SK-N-SH (cell line): ENCODE data around the gene PHPT1. TPM values are rescaled to one million over a fixed set of nuclear protein-coding genes. Genes with fewer than 3 reads are reported as not detected.

Experiments
- CTCF ChIA-PET: fragments of 300-600, 350-600 bp; formaldehyde crosslinking; extraction: SDS; loops from one replicate; lab custom pipeline; 2021; lab: Yijun Ruan, JAX
- POLR2A ChIA-PET: fragments of 350-600 bp; sonication (Branson Sonifier 250); formaldehyde crosslinking; extraction: SDS; loops from one replicate; lab custom pipeline; 2020; ENCODE audit warnings: antibody characterized with exemption, inconsistent platforms; lab: Yijun Ruan, JAX
- DNase-seq: peaks from one replicate; pipeline ENCODE4 v3.0.0; 2012
- H2AFZ ChIP-seq: fragments of 200-600 bp; sonication (generic); 2 replicates; pipeline ENCODE4 v1.8.1; 2016; ENCODE audit warnings: antibody characterized with exemption, mild to moderate bottlenecking, low read depth
- H3F3A ChIP-seq: fragments of 200-600 bp; sonication (generic); replicated peaks from 2 replicates; pipeline ENCODE3; 2016; ENCODE audit warnings: antibody characterized with exemption, mild to moderate bottlenecking; ENCODE audit not compliant: insufficient read depth
- H3K27ac ChIP-seq, 2 experiments: fragments of 200-500 bp in 1 of 2; fragments of 200-600 bp in 1 of 2; sonication (Bioruptor generic) in 1 of 2; sonication (generic), shearing (Covaris generic) in 1 of 2; 2 replicates each; pipeline versions ENCODE4 v1.5.1 to v1.6.1; 2014 to 2016; ENCODE audit warnings: low read depth in 2 of 2, inconsistent platforms in 1 of 2, low read length in 1 of 2, mild to moderate bottlenecking in 1 of 2, mixed read lengths in 1 of 2
- H3K27me3 ChIP-seq: fragments of 200-600 bp; sonication (generic), shearing (Covaris generic); 2 replicates; pipeline ENCODE4 v1.6.1; 2016; ENCODE audit warnings: mixed run types; ENCODE audit not compliant: insufficient read depth
- H3K36me3 ChIP-seq, 2 experiments: fragments of 200-500 bp in 1 of 2; fragments of 200-600 bp in 1 of 2; sonication (Bioruptor generic) in 1 of 2; sonication (generic) in 1 of 2; replicated peaks in 1 of 2; 2 replicates each; pipeline versions ENCODE3 to v1.5.1; 2014 to 2016; ENCODE audit warnings: low read length in 1 of 2, mild to moderate bottlenecking in 1 of 2; ENCODE audit not compliant: insufficient read depth in 2 of 2, control insufficient read depth in 1 of 2
- H3K4me1 ChIP-seq, 2 experiments: fragments of 200-500 bp in 1 of 2; fragments of 200-600 bp in 1 of 2; sonication (Bioruptor generic) in 1 of 2; sonication (generic), shearing (Covaris generic) in 1 of 2; 2 replicates each; pipeline versions ENCODE4 v1.5.1 to v1.6.1; 2014 to 2016; ENCODE audit warnings: low read depth in 1 of 2, low read length in 1 of 2, mixed run types in 1 of 2; ENCODE audit not compliant: insufficient read depth in 2 of 2, control insufficient read depth in 1 of 2
- H3K4me2 ChIP-seq: fragments of 200-600 bp; sonication (generic), shearing (Covaris generic); 2 replicates; pipeline ENCODE4 v1.6.1; 2017; ENCODE audit warnings: mixed run types
- H3K4me3 ChIP-seq, 2 experiments: fragments of 200-500 bp in 1 of 2; fragments of 200-600 bp in 1 of 2; sonication (Bioruptor generic) in 1 of 2; sonication (generic), shearing (Covaris generic) in 1 of 2; 2 replicates each; pipeline versions ENCODE4 v1.5.1 to v1.8.1; 2014 to 2016; ENCODE audit warnings: low read depth in 2 of 2, inconsistent platforms in 1 of 2, low read length in 1 of 2, mild to moderate bottlenecking in 1 of 2, mixed read lengths in 1 of 2, moderate library complexity in 1 of 2
- H3K79me2 ChIP-seq: fragments of 200-600 bp; sonication (generic); 2 replicates; pipeline ENCODE4 v1.8.1; 2017; ENCODE audit warnings: mild to moderate bottlenecking; ENCODE audit not compliant: insufficient read depth
- H3K9ac ChIP-seq: fragments of 200-600 bp; sonication (generic); 2 replicates; pipeline ENCODE4 v1.6.1; 2017; ENCODE audit warnings: mixed run types
- H3K9me2 ChIP-seq: fragments of 200-600 bp; sonication (generic); 2 replicates; pipeline ENCODE4 v1.6.1; 2017; ENCODE audit warnings: mixed run types
- H3K9me3 ChIP-seq: fragments of 200-600 bp; sonication (generic); 2 replicates; pipeline ENCODE4 v1.6.1; 2017; ENCODE audit warnings: mixed run types, mild to moderate bottlenecking, moderate library complexity
- H4K20me1 ChIP-seq: fragments of 200-600 bp; sonication (generic); 2 replicates; pipeline ENCODE4 v1.6.1; 2017; ENCODE audit warnings: mild to moderate bottlenecking, mixed run types; ENCODE audit not compliant: insufficient read depth
- ELF1 ChIP-seq: IDR thresholded peaks from 2 replicates; pipeline ENCODE4 v1.4.0; 2012
- JUND ChIP-seq: IDR thresholded peaks from 2 replicates; pipeline ENCODE4 v1.4.0; 2012
- MXI1 ChIP-seq: IDR thresholded peaks from 2 replicates; pipeline ENCODE4 v1.6.1; 2012; ENCODE audit warnings: mild to moderate bottlenecking, low read depth, low read length, improper control_type of control experiment
- NFIC ChIP-seq: IDR thresholded peaks from 2 replicates; pipeline ENCODE4 v1.4.0; 2012; ENCODE audit warnings: borderline replicate concordance
- POLR2AphosphoS5 ChIP-seq: IDR thresholded peaks from 2 replicates; pipeline ENCODE4 v1.6.1; 2012; ENCODE audit warnings: low read depth, low read length
- RFX5 ChIP-seq: IDR thresholded peaks from 2 replicates; pipeline ENCODE4 v1.6.1; 2012; ENCODE audit warnings: mild to moderate bottlenecking, improper control_type of control experiment, low read length
- SIN3A ChIP-seq: IDR thresholded peaks from 2 replicates; pipeline ENCODE4 v1.6.1; 2012; ENCODE audit warnings: low read depth, mild to moderate bottlenecking, low read length, moderate library complexity, borderline replicate concordance
- TEAD4 ChIP-seq: IDR thresholded peaks from 2 replicates; pipeline ENCODE4 v1.4.0; 2012; ENCODE audit warnings: mild to moderate bottlenecking, borderline replicate concordance; ENCODE audit not compliant: insufficient read depth
- WGBS: methylation state at CpG from one replicate; pipeline ENCODE4 v1.1.6; 2017; ENCODE audit warnings: low lambda C conversion rate; 5-methylcytosine and 5-hydroxymethylcytosine counted together
- polyA plus RNA-seq, 3 experiments: library from polyadenylated mRNA; depleted of rRNA; stranded (reverse); fragments of >200 nt; gene quantifications; 2 replicates each; pipeline ENCODE4 v1.2.3, GENCODE V29; 2012
- TF ChIP-seq, protein P1 (sequence below): IDR thresholded peaks from 2 replicates; pipeline ENCODE4 v1.6.1; 2012; ENCODE audit warnings: mild to moderate bottlenecking, low read depth, low read length, moderate library complexity
- TF ChIP-seq, protein P2 (sequence below): IDR thresholded peaks from 2 replicates; pipeline ENCODE4 v1.4.0; 2012; ENCODE audit warnings: low read depth, borderline replicate concordance
- TF ChIP-seq, protein P3 (sequence below): fragments of 200-600 bp; sonication (generic); IDR thresholded peaks from 2 replicates; pipeline ENCODE4 v1.6.1; 2017; ENCODE audit warnings: antibody characterized with exemption, mild to moderate bottlenecking, moderate library complexity

Gene PHPT1
- polyA plus RNA-seq, 1 of the 3 experiments (the other 2 are of a cell fraction), result 517 TPM

DNA sequence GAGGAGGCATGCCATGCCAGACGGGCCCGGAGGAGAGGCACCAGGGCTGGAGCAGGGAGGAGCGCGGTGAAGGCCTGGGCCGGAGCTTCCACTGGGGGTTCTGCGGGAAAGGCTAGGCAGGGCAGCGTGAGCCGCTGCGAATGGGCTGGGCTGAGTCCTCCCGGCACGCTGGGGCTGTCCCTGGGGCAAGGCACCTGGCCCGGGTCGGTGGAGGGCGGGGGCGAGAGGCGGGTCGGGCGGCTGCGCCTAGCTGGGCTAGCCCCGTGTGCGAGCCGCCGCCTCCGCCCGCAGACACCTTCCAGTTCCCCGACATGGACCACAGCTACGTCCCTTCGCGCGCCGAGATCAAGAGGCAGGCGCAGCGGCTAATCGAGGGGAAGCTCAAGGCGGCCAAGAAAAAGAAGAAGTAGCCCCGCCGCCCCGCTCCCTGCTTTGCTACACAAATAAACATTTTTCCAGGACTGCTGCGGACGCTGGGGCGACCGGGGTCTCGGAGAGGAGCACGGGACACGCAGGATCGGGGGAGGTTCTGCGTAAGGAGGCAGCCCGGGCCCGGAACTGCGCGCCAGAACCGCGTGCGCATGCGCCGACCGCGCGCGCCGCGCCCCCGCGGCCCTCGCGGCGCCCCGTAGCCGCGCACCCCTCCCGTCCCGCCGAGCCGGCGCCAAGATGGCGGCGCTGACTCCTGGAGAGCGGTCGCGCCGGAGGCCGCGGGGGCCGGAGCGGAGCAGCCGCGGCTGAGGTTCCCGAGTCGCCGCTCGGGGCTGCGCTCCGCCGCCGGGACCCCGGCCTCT, 41.7 kb upstream of the PHPT1 start, which contains the start of gene RABL6 (continued):
- TF ChIP-seq, protein P1, sequence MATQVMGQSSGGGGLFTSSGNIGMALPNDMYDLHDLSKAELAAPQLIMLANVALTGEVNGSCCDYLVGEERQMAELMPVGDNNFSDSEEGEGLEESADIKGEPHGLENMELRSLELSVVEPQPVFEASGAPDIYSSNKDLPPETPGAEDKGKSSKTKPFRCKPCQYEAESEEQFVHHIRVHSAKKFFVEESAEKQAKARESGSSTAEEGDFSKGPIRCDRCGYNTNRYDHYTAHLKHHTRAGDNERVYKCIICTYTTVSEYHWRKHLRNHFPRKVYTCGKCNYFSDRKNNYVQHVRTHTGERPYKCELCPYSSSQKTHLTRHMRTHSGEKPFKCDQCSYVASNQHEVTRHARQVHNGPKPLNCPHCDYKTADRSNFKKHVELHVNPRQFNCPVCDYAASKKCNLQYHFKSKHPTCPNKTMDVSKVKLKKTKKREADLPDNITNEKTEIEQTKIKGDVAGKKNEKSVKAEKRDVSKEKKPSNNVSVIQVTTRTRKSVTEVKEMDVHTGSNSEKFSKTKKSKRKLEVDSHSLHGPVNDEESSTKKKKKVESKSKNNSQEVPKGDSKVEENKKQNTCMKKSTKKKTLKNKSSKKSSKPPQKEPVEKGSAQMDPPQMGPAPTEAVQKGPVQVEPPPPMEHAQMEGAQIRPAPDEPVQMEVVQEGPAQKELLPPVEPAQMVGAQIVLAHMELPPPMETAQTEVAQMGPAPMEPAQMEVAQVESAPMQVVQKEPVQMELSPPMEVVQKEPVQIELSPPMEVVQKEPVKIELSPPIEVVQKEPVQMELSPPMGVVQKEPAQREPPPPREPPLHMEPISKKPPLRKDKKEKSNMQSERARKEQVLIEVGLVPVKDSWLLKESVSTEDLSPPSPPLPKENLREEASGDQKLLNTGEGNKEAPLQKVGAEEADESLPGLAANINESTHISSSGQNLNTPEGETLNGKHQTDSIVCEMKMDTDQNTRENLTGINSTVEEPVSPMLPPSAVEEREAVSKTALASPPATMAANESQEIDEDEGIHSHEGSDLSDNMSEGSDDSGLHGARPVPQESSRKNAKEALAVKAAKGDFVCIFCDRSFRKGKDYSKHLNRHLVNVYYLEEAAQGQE, result no peak
- TF ChIP-seq SIN3A (0 out of 2 replicates have a peak, but pooled peaks have one; percentile 19), ELF1 (peak; percentile 25; the same call in 1 of the 2 replicates), RFX5 (no peak), JUND (no peak), POLR2AphosphoS5 (peak; percentile 90)

DNA sequence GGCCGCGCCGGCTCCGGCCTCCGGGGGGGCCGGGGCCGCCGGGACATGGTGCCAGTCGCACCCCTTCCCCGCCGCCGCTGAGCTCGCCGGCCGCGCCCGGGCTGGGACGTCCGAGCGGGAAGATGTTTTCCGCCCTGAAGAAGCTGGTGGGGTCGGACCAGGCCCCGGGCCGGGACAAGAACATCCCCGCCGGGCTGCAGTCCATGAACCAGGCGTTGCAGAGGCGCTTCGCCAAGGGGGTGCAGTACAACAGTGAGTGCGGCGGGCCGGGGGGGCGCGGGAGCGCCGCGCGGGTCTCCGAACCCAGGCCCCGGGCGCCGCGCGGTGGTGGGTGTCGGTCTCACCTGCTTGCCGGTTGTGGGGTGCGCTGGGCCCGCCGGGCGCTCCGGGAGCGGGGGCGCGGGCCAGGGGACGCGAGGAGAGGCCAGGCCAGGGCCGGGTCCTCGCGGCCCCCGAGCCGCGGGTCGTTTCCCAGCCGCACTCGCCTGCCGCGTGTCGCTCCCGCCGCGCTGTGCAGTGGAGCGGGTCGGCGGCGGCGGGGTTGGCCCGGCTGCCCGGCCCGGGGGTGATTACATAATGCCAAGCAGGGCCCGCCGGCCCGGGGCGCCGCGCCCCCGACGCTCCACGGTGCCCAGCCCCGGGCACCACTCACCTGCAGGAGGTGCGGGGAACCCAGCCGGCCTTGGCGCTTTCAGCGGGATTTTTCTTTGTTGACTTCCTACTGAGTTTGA, 41.0 kb upstream of the PHPT1 start:
- no peaks in the 10 kb centered on the region for H3K27me3 ChIP-seq
- H3K9me2 ChIP-seq, result no peaks in the 10 kb centered on the region
- H2AFZ ChIP-seq, result peak overlapping the region; percentile 56; the same call in 1 of the 2 replicates
- H3K4me1 ChIP-seq, result peaks cover 20 to 22% of the 10 kb centered on the region in 2 experiments; a peak in 3 of 4 replicates
- ChIA-PET CTCF (interaction anchor here (1.2 to 6.5 kb wide), 6 partner anchors 9 to 47 kb away, joined by 4 to 30 read pairs (median 5); partner anchors contain the start of gene AJM1), POLR2A (interaction anchor here (0.9 to 3.2 kb wide), 4 partner anchors 10 to 40 kb away, joined by 3 to 10 read pairs (median 4); partner anchors contain the start of gene AJM1)
- peak; percentile 78 for DNase-seq
- peaks cover 16 to 25% of the 10 kb centered on the region in 2 experiments for H3K36me3 ChIP-seq
- H4K20me1 ChIP-seq, result peaks cover 24% of the 10 kb centered on the region
- H3K79me2 ChIP-seq, result peaks cover 53% of the 10 kb centered on the region
- no peaks in the 10 kb centered on the region for H3K9me3 ChIP-seq
- H3K27ac ChIP-seq, result peak overlapping the region; percentile 55 to 86; a peak in 3 of 4 replicates
- peak overlapping the region; percentile 89 for H3K9ac ChIP-seq
- peak overlapping the region; percentile 76 for H3K4me2 ChIP-seq
- no peak for TF ChIP-seq TEAD4
- peak; percentile 33; the same call in 1 of the 2 replicates for TF ChIP-seq MXI1
- TF ChIP-seq, protein P2, sequence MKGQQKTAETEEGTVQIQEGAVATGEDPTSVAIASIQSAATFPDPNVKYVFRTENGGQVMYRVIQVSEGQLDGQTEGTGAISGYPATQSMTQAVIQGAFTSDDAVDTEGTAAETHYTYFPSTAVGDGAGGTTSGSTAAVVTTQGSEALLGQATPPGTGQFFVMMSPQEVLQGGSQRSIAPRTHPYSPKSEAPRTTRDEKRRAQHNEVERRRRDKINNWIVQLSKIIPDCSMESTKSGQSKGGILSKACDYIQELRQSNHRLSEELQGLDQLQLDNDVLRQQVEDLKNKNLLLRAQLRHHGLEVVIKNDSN, result no peak
- TF ChIP-seq NFIC, result no peak
- TF ChIP-seq, protein P3, sequence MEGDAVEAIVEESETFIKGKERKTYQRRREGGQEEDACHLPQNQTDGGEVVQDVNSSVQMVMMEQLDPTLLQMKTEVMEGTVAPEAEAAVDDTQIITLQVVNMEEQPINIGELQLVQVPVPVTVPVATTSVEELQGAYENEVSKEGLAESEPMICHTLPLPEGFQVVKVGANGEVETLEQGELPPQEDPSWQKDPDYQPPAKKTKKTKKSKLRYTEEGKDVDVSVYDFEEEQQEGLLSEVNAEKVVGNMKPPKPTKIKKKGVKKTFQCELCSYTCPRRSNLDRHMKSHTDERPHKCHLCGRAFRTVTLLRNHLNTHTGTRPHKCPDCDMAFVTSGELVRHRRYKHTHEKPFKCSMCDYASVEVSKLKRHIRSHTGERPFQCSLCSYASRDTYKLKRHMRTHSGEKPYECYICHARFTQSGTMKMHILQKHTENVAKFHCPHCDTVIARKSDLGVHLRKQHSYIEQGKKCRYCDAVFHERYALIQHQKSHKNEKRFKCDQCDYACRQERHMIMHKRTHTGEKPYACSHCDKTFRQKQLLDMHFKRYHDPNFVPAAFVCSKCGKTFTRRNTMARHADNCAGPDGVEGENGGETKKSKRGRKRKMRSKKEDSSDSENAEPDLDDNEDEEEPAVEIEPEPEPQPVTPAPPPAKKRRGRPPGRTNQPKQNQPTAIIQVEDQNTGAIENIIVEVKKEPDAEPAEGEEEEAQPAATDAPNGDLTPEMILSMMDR, result no peak
- H3K4me3 ChIP-seq, result peak overlapping the region; percentile 66 to 96
- 0% methylated on average over 9 of the region's 93 CpGs for WGBS
- H3F3A ChIP-seq, result no peaks in the 10 kb centered on the region
